PC-9 (cell line): Measurements from ENCODE around the gene HOXA11. TPM values are rescaled to one million over a fixed set of nuclear protein-coding genes. Genes with fewer than 3 reads are reported as not detected.

Experiments used
- BruUV-seq: library from RNA; stranded (reverse); fragments of 400-500 nt; replicated peaks from 2 replicates; lab custom pipeline; 2021; lab: Mats Ljungman, UMichigan
- CTCF ChIA-PET: fragments of 300-600 bp; sonication (Branson Sonifier 250); formaldehyde crosslinking; loops from one replicate; lab custom pipeline; 2022; ENCODE audit warnings: antibody characterized with exemption; lab: Charles Lee
- POLR2A ChIA-PET: fragments of 300-600 bp; sonication (Branson Sonifier 250); formaldehyde crosslinking; loops from one replicate; lab custom pipeline; 2022; ENCODE audit warnings: antibody characterized with exemption; ENCODE audit not compliant: unreplicated experiment; lab: Charles Lee
- DNase-seq, 2 experiments: peaks; one replicate each; pipeline versions ENCODE4 v3.0.0 to v3.0.0-alpha.2; 2015 to 2022; ENCODE audit warnings: mixed read lengths in 1 of 2
- H2AFZ ChIP-seq: fragments of 200-600 bp; sonication (generic); 2 replicates; pipeline ENCODE4 v1.8.1; 2017; ENCODE audit warnings: antibody characterized with exemption
- H3F3A ChIP-seq: fragments of 200-600 bp; sonication (generic); 2 replicates; pipeline ENCODE4 v1.8.1; 2017; ENCODE audit warnings: antibody characterized with exemption, mild to moderate bottlenecking, low read depth; ENCODE audit not compliant: insufficient read depth
- H3K27ac ChIP-seq: fragments of 200-600 bp; sonication (generic); 2 replicates; pipeline ENCODE4 v1.6.1; 2016; ENCODE audit warnings: mixed run types
- H3K27me3 ChIP-seq: fragments of 200-600 bp; sonication (generic); 2 replicates; pipeline ENCODE4 v1.6.1; 2016; ENCODE audit warnings: low read depth, mixed run types; ENCODE audit not compliant: insufficient read depth
- H3K36me3 ChIP-seq: fragments of 200-600 bp; sonication (generic); 2 replicates; pipeline ENCODE4 v1.6.1; 2016; ENCODE audit warnings: low read depth, mixed run types
- H3K4me1 ChIP-seq: fragments of 200-600 bp; sonication (generic); replicated peaks from 2 replicates; pipeline ENCODE4 v1.6.1; 2016; ENCODE audit warnings: mixed run types; ENCODE audit not compliant: insufficient read depth
- H3K4me2 ChIP-seq: fragments of 200-600 bp; sonication (generic); 2 replicates; pipeline ENCODE4 v1.6.1; 2017; ENCODE audit warnings: mixed run types
- H3K4me3 ChIP-seq: fragments of 200-600 bp; sonication (generic); 2 replicates; pipeline ENCODE4 v1.6.1; 2016; ENCODE audit warnings: mixed run types
- H3K79me2 ChIP-seq: fragments of 200-600 bp; sonication (generic); 2 replicates; pipeline ENCODE4 v1.6.1; 2017; ENCODE audit warnings: low read depth, mixed run types
- H3K9me2 ChIP-seq: fragments of 200-600 bp; sonication (generic); 2 replicates; pipeline ENCODE4 v1.8.1; 2017; ENCODE audit warnings: mild to moderate bottlenecking; ENCODE audit not compliant: insufficient read depth
- H3K9me3 ChIP-seq: fragments of 200-600 bp; sonication (generic); 2 replicates; pipeline ENCODE4 v1.8.1; 2016; ENCODE audit warnings: low read depth; ENCODE audit not compliant: insufficient read depth
- H4K20me1 ChIP-seq: fragments of 200-600 bp; sonication (generic); 2 replicates; pipeline ENCODE4 v1.8.1; 2017; ENCODE audit not compliant: insufficient read depth
- CTCF ChIP-seq: fragments of 200-600 bp; sonication (generic); conservative IDR thresholded peaks from 2 replicates; pipeline ENCODE4 v1.6.1; 2017; ENCODE audit warnings: mixed run types, antibody characterized with exemption, mild to moderate bottlenecking, moderate library complexity
- EZH2 ChIP-seq: fragments of 200-600 bp; sonication (generic); IDR thresholded peaks from 2 replicates; pipeline ENCODE4 v1.8.0; 2017; ENCODE audit warnings: antibody characterized with exemption, low read depth
- intact Hi-C: fragments of 100-400 bp; cut with micrococcal nuclease; formaldehyde crosslinking; loops from one replicate; pipeline ENCODE4 v1.10.0; 2022; ENCODE audit not compliant: unreplicated experiment
- total RNA-seq: library from RNA; stranded (reverse); gene quantifications from 2 replicates; pipeline ENCODE4 v1.2.3, GENCODE V29; 2021

The HOXA11 gene
- total RNA-seq, 1 experiment from 2014 or later, result 0.26 TPM

- Histone ChIP-seq H3K4me2 (no peak overlapping the region), H3K36me3 (no peaks in the 10 kb centered on the region), H3K27me3 (no peaks in the 10 kb centered on the region), H3F3A (peaks cover 12% of the 10 kb centered on the region; the same call in 1 of the 2 replicates), H3K4me3 (no peak overlapping the region), H2AFZ (no peak overlapping the region), H3K27ac (no peak overlapping the region), H3K9me2 (no peaks in the 10 kb centered on the region), H3K9me3 (no peaks in the 10 kb centered on the region), H3K79me2 (no peaks in the 10 kb centered on the region), H4K20me1 (no peaks in the 10 kb centered on the region), H3K4me1 (no peaks in the 10 kb centered on the region)
- TF ChIP-seq EZH2, result no peak
- TF ChIP-seq CTCF, result no peak
- ChIA-PET POLR2A (no interaction called here), CTCF (no interaction called here)
- intact Hi-C loops, result no loop called here
- DNase-seq, result no peak
- no TSS peak for BruUV-seq
Measured at GRCh38 chr7:27177795-27178320, 7.2 kb downstream of the HOXA11 start.

- Histone ChIP-seq H3K79me2 (no peaks in the 10 kb centered on the region), H4K20me1 (no peaks in the 10 kb centered on the region), H3K9me2 (no peaks in the 10 kb centered on the region), H3K27me3 (no peaks in the 10 kb centered on the region), H3K4me1 (no peaks in the 10 kb centered on the region), H3K4me2 (no peak overlapping the region), H3F3A (peaks cover 12% of the 10 kb centered on the region; the same call in 1 of the 2 replicates), H3K9me3 (no peaks in the 10 kb centered on the region), H3K27ac (no peak overlapping the region), H3K4me3 (no peak overlapping the region), H2AFZ (no peak overlapping the region), H3K36me3 (no peaks in the 10 kb centered on the region)
- intact Hi-C loops, result no loop called here
- no peak for DNase-seq
- POLR2A ChIA-PET, result no interaction called here
- CTCF ChIA-PET, result interaction anchor here (0.6 to 1.0 kb wide), 2 partner anchors 19 to 320 kb away, joined by 3 read pairs; no protein-coding TSS in a partner anchor
- TF ChIP-seq CTCF (no peak), EZH2 (no peak)
- BruUV-seq, result no TSS peak
Measured at GRCh38 chr7:27176962-27177794, 7.9 kb downstream of the HOXA11 start.

GRCh38 chr7:27176524-27176845 is 8.5 kb downstream of the HOXA11 start:
- Histone ChIP-seq H3F3A (peaks cover 12% of the 10 kb centered on the region; the same call in 1 of the 2 replicates), H3K27me3 (no peaks in the 10 kb centered on the region), H3K27ac (no peak overlapping the region), H3K4me3 (no peak overlapping the region), H3K4me1 (no peaks in the 10 kb centered on the region), H3K9me2 (no peaks in the 10 kb centered on the region), H2AFZ (no peak overlapping the region), H3K4me2 (no peak overlapping the region), H3K9me3 (no peaks in the 10 kb centered on the region), H4K20me1 (no peaks in the 10 kb centered on the region), H3K79me2 (no peaks in the 10 kb centered on the region), H3K36me3 (no peaks in the 10 kb centered on the region)
- POLR2A ChIA-PET, result no interaction called here
- CTCF ChIA-PET, result interaction anchor here (0.6 to 1.0 kb wide), 3 partner anchors 20 to 320 kb away, joined by 3 to 8 read pairs (median 3); no protein-coding TSS in a partner anchor
- no TSS peak for BruUV-seq
- TF ChIP-seq EZH2, result no peak
- TF ChIP-seq CTCF, result no peak
- intact Hi-C loops, result no loop called here
- no peak for DNase-seq
